Measurements from ENCODE around the gene RXFP3. TPM values are rescaled to one million over a fixed set of nuclear protein-coding genes. Genes with fewer than 3 reads are reported as not detected.

The RXFP3 gene, protein sequence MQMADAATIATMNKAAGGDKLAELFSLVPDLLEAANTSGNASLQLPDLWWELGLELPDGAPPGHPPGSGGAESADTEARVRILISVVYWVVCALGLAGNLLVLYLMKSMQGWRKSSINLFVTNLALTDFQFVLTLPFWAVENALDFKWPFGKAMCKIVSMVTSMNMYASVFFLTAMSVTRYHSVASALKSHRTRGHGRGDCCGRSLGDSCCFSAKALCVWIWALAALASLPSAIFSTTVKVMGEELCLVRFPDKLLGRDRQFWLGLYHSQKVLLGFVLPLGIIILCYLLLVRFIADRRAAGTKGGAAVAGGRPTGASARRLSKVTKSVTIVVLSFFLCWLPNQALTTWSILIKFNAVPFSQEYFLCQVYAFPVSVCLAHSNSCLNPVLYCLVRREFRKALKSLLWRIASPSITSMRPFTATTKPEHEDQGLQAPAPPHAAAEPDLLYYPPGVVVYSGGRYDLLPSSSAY
- not detected in 5 replicates for total RNA-seq (2022; extraction: Qiagen RNA extraction; ENCODE audit: low read depth)

DNA sequence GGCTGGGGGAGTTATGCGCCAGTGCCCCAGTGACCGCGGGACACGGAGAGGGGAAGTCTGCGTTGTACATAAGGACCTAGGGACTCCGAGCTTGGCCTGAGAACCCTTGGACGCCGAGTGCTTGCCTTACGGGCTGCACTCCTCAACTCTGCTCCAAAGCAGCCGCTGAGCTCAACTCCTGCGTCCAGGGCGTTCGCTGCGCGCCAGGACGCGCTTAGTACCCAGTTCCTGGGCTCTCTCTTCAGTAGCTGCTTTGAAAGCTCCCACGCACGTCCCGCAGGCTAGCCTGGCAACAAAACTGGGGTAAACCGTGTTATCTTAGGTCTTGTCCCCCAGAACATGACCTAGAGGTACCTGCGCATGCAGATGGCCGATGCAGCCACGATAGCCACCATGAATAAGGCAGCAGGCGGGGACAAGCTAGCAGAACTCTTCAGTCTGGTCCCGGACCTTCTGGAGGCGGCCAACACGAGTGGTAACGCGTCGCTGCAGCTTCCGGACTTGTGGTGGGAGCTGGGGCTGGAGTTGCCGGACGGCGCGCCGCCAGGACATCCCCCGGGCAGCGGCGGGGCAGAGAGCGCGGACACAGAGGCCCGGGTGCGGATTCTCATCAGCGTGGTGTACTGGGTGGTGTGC lies at the start of gene RXFP3:
RXFP3 (plus strand) TSS at position 6 of the 636 bp plus-strand sequence; CDS start at position 361, 355 bp downstream.

GRCh38 chr5:33891788-33892619 lies 44.2 kb upstream of the RXFP3 start, which contains the start of gene ADAMTS12:
Gene ADAMTS12 (minus strand): TSS chr5:33891990. CDS start chr5:33891856, 134 bp downstream.

DNA sequence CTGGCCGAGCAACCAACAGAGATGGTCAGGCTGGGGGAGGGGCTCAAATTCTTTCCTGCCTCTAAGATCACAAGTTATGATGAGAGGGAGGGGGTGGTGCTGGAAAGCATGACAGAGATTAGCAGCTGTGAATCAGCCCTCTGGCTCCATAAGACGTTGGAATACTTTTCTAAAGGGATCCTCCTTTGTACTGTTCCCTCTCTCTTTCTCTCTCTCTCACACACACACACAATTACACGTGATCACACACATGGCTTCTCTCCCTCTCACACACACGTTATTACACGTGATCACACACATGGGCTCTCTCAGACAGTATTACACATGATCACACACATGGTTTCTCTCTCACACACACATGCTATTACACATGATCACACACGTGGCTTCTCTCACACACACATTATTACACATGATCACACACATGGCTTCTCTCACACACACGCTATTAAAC lies 48.5 kb downstream of the RXFP3 start, which contains the start of gene SLC45A2:
SLC45A2 (minus strand) TSS at position 23 of the 454 bp plus-strand sequence. CDS start 110 bp downstream, outside the sequence.

Other genes starting within 250 kb of the RXFP3 start
- 6.3 to 7.7 TPM (median 6.8 TPM) in 5 replicates for gene ADAMTS12, start 44.4 kb upstream of the RXFP3 start, total RNA-seq (2022; extraction: Qiagen RNA extraction; ENCODE audit: low read depth)
- not detected in 5 replicates for gene SLC45A2, start 48.3 kb downstream of the RXFP3 start, total RNA-seq (2022; extraction: Qiagen RNA extraction; ENCODE audit: low read depth)
- gene AMACR, start 71.7 kb downstream of the RXFP3 start, total RNA-seq (2022; extraction: Qiagen RNA extraction; ENCODE audit: low read depth): 14.0 to 17.7 TPM (median 16.9 TPM) in 5 replicates
- gene C1QTNF3, start 106.8 kb downstream of the RXFP3 start, total RNA-seq (2022; extraction: Qiagen RNA extraction; ENCODE audit: low read depth): 0.09 to 0.33 TPM (median 0.13 TPM) in 4 of 5 replicates, not detected in the other

Data from A549 treated with ZK216348 at 1 μM for 4 hours (cell line).